HCEC 1CT (cell line): Measurements from ENCODE around the gene C12orf60.
"Not testable (repeated sequence)": the region's sequence is repeated elsewhere in the genome, so short reads cannot be mapped to it uniquely, and the experiment has no call there.

Experiments
- DNase-seq: peaks from one replicate; pipeline ENCODE4 v3.0.0-alpha.2; 2017

The C12orf60 gene, protein sequence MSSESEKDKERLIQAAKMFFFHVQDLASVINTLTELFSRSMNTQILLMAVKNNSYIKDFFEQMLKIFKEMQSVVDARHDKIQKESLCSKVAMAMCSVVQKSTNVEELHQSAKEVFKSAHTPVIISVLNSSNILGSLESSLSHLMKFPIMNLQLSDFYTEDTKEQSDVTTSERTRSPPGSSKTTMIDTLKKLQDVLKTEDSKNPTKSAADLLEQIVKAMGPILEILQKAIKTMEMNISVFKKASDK

DNA sequence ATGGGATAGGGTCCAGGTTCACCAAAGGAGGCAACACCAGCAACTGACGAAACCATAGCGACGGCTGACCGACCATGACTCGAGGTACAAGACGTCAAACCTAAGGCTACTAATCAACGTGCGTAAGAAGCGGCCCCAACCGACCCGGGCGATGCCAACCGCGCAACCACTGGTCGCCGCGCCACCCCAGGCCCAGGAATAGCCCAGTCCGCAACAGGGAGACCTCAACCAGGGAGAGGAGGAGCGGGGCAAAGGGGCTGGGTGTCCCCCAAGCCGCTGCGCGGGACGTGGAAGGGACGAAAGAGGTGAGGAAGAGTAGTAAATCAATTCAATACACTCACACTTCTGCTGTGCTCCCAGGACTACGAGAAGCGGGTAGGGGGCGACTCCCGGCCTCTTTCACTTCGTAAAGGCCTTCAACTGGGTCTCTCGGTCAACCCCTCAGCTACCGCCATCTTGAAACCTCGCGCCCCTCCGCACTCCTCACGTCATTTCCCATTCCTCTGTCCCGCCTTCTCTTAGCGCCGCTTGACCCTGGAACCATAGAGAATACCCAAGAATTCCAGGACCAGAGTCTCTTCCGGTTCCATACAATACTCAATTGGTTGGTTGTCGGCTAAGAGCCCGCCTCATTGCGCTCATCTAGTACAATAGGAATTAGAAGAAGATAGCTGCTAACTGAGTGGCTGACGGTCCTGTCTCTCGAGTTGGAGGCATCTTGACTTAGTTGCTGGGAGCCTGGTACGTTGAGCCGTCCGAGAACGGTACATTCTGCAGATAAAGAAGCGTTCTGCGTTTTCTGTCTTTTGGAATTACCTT is at the start of gene C12orf60, which contains the start of gene WBP11:
C12orf60 (plus strand) TSS at position 660 of the 819 bp plus-strand sequence. CDS start 19,266 bp downstream, outside the sequence.
WBP11 (minus strand) TSS at position 468 of the 819 bp plus-strand sequence. CDS start 2,095 bp downstream, outside the sequence.
- peak; percentile 99 for DNase-seq

DNA sequence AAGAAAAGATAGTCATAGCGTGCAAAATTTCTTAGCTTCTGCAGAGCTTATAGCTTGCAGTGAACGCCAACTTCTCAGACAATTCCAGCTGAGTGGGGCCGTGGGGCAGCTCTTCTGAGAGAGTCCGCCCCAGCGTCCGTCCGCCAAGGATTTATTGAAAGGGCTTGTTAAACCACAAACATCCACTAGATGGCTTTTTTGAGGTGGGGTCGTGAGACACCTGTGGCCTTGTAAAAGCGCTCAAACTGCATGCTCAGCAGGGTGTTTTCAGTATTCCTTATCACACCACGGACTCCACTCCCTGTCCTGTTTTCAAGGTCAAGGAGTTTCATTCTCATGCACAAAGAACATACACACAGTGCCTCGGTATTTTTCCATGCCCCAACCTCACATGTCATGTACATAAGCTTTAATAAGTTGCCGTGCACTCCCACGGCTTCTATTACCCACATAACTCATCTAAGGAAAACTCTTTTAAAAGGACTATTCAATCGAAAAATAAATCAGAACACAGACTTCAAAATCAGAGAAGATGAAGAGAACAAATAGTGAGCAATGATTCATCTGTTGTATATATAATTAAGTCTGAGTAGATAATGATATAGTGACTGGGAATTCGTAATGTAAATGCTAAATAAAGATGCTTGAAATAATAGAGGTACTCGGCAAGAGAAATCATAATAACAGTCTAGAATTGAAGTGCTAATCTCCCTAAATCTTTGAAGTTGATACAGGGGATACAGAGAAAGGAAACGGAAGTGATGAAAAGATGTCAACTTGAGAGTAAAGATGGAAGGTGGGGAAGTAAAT is 46.9 kb upstream of the C12orf60 start:
- DNase-seq, result no peak

DNA sequence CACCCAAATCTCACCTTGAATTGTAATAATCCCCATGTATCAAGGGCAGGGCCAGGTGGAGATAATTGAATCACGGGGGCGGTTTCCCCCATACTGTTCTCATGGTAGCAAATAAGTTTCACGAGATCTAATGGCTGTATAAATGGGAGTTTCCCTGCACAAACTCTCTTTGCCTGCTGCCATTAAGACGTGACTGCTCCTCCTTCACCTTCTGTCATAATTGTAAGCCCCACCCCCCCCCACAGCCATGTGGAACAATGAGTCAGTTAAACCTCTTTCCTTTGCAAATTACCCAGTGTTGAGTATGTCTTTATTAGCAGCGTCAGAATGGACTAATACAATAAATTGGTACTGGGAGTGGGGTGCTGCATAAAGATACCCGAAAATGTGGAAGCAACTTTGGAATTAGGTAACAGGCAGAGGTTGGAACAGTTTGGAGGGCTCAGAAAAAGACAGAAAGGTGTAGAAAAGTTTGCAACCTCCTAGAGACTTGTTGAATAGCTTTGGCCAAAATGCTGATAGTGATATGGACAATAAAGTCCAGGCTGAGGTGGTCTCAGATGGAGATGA is 43.7 kb upstream of the C12orf60 start:
- DNase-seq, result not testable (repeated sequence)

DNA sequence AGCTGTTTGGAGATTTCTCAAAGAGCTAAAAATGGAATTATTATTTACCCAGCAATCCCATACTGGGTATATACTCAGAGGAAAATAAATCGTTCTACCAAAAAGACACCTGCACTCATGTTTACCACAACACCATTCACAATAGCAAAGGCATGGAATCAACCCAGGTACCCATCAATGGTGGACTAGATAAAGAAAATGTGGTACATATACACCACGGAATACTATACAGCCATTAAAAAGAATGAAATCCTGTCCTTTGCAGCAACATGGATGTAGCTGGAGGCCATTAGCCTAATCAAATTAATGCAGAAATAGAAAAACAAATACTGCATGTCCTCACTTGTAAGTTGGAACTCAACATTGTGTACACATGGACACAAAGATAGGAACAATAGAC is 38.1 kb upstream of the C12orf60 start:
- no peak for DNase-seq

DNA sequence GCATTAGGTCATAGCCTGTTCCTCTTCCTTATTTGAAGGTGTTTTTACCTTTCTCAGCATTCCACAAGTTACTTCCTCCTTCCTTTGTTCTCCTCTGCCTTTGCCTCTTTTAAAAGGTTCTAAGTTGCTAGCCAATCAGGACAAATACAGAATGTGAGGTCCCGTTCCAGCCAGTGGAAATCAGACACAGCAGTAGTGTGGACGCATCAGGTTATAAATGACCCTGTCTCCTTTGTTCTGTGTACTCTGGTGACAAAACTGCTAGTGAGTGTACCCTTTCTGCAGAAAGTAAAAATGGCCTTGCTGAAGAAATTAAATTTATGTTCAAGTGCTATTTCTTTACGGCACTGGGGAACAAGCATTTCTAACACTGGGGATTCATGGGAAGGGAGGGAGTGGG is 37.5 kb upstream of the C12orf60 start:
- not testable (repeated sequence) for DNase-seq

DNA sequence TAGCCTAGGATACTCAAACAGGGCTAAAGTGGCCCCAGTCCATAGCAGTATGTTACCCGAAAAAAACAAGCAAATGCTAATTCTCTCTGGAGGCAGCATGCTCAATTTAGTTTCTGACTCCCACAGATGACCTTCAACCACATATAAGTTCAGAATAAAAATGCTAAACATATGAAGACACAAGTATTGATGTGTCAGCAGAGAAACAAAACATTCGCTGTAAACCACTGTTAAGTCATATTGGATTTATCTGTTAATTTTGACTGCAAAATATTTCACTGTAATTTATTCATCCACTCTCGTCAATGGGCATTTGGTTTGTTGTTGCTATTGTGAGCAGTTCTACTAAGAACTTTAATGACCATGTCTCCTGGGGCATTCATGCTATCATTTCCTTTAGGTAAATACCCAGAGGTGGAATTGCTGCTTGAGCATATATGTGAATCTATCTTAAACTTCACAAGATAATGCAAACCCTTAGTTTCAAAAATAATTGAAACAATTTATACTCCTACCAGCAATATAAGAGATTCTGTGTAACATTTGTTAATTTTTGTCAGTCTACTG is 36.7 kb upstream of the C12orf60 start:
- no peak for DNase-seq

DNA sequence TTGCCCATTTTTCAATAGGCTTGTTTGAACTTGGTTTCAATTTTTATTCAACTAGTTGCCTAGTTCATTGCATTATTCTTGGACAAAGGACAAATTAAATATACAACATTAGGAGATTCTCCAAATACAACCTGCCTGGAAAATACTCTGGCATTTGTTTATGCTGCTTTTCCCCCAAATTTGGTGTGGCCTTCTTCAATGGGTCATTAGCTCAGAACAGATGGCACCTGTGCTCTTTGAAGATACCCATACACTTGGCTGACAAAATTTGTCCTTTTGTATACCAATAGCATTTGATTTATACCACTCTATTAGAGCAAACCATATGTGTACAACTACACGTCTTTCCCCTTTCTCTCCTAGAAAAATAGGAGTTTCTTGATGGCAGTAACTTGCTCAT is 35.9 kb upstream of the C12orf60 start:
- DNase-seq, result no peak

DNA sequence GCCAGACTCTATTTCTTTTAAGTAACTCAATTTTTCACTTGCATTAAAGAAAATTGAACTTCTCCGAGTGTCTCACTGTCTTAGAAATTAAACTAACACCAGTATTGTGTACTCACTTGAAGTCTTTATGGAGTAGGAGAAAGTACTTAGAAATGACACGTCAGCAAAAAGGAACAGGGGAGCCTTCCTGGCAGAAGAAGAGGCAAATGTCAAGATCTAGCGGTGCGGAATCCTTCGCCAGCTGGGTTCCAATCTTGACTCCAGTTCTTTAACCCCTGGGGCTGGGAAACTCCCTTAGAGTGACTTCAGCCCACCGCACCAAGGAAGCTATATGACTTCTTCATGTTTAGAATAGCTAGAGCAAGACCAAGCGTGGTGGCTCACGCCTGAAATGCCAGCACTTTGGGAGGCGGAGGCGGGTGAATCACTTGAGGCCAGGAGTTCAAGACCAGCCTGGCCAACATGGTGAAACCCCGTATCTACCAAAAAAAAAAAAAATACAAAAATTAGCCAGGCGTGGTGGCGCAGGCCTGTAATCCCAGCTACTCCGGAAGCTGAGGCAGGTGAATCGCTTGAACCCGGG is 34.6 kb upstream of the C12orf60 start:
- DNase-seq, result no peak

DNA sequence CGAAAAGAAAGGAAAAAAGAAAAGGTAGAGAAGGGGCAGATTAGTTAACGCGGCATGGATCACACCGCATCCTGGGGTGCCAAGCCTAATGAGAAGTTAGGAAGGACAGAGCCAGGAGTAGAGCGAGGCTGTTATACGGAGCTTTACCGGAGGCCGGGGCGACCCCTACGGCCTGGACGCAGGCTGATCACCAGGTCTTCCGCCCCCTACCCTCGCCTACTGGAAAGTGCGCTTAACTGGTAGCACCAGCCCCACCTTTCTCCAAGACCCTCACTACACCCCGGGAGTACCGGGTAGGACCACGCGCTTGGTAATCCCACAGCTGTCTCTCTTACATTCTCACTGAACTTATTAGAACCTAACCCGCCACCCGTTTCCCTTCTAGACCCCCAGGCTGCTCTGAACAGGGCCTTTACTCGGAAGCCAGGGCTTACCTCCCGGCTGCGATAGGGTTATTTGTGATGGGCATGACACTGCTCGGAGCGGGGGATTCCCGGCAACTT is 34.0 kb upstream of the C12orf60 start:
- no peak for DNase-seq

DNA sequence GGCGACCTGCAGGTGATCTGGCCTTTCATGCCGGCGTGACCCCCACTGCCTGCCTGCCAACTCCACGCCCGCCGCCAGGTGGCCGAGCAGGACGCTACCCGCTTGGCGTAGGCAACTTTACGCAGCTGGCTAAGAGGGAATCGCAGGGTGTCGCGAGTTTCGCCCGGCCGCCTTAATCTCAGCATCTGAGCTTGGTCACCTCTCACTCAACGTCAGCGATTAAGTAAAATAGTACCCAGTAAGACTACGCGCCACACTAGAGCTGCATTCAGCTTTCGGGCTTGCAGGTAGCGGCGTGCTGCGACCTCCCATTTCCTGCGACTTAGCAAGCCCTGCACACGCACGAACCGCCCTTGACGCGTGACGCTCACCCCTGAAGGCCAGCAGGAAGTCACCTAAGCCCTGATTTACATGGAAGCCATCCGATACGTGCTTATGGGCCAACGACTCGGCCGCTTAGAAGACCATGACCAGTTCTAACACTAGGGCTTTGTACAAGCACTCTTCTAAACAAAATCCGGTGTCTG is 33.4 kb upstream of the C12orf60 start:
- peak; percentile 72 for DNase-seq

DNA sequence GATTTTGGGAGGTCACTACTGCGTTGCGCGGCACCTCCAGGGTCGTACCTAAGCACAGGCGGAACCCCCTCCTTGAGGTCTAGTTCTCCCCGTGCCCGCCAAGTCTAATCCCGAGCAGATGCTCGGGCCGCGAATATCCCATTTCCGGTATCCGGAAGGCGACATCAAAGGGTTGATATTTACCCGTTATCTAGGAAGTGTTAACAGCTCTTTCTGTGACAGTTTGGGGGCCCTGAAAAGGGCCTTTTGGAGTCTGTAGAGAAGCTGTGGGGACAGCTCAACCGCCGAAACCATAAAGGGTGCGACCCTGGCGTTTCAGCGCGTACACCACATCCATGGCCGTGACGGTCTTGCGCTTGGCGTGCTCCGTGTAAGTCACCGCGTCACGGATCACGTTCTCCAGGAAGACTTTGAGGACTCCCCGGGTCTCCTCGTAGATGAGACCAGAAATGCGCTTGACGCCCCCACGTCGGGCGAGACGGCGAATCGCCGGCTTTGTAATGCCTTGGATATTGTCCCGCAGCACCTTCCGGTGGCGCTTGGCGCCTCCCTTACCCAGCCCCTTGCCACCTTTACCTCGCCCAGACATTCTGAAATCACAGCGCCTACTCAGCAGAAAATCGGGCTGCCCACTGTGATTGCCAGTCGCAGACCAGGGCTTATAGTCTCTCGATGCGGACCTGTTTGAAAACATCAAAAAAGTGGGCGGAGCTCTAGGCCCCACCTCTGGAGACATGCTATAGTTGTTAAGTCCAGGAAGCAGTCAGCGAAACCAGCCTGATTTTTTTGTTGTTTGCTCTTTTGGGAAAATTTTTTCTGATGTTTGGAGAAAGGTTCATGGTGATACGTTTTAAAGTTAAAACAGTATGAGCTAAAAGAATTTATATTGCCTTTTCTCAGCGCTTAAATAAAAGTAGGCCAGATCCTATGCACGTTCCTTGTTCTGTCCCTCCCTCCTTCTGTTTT is 32.7 kb upstream of the C12orf60 start:
- peak; percentile 91 for DNase-seq

DNA sequence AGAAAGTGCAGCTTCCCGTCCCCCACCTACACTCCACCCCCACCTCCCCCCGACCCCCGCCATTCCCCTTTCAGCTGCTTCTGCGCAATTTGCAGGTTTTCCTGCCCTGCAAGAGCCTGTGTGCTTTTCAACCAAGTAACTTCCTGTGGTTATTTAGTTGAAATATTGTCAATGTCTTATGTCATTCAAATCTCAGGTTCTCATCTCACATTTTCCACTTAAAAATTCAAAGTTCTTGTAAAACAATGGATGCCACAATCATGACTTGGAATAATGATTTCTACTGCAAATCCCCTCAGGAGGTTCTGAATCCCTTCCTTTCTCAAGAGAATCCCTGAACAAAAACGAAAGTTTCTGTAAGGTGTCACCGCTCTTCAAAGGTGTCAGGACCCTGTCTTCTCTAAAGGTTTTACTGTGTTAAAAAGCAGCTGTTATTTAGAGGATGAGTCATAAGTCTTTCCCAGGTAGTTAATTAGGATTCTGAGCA is 31.8 kb upstream of the C12orf60 start:
- DNase-seq, result no peak

DNA sequence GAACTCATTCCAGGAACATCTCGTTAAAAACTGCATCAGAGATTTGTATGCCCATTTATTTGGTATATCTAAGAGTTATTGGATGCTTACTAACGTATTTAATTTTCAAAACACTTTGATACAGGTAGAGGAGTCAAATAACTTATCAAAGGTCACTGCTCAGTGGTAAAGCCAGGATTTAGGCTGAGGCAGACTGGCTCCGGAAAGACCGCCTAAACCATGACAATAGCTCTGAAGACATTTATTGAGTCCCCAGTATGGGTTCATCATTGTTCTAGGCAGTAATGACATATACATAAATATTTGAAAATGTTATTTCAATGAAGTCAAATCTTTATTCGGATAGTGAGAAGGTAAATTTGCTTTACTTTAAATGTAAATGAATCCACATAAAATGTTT is 30.5 kb upstream of the C12orf60 start:
- no peak for DNase-seq

DNA sequence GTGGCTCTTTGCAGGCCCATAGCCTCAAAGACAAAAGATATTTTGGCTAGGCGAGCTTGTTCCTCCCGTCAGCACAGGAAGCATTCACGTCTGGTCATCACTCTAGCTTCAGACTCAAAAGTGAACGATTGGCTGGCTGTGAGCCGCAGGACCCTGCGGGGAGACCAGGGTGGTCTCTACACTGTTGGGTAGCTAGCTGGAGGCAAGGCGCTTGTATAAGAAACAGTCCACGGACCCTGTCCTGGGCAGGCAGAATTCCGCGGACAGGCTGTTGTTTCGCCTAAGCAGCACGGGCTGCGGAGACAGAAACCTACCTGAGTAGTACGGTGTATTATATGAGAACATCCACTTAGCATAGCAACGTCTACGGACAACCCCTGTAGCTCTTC is 29.8 kb upstream of the C12orf60 start:
- DNase-seq, result no peak

DNA sequence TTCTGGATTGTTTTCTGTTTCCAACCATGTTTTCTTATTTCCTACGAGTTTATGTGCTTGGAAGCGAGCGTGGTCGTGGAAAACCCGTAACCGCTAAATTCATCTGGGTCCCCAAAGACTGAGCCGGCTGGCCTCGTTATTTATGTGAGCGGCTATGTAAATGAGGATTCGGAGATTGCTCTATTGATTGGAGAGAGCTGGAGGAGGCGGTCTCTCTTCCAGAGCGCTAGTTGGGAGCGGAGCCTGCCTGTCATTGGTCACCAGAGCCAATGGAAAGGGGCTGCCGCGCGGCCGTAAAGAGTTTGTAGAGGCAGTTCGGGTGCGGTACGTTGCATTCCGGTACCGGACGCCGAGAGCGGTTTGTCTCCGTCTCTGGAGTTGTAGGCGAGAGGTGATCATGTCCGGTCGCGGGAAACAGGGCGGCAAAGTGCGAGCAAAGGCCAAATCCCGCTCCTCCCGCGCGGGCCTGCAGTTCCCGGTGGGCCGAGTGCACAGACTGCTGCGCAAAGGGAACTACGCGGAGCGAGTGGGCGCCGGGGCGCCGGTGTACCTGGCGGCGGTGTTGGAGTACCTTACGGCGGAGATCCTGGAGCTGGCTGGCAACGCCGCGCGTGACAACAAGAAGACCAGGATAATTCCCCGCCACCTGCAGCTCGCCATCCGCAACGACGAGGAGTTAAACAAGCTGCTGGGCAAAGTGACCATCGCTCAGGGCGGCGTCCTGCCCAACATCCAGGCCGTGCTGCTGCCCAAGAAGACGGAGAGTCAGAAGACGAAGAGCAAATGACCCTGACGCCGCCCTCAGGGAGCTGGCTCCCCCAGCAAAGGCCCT is 29.2 kb upstream of the C12orf60 start:
- DNase-seq, result peak; percentile 92

DNA sequence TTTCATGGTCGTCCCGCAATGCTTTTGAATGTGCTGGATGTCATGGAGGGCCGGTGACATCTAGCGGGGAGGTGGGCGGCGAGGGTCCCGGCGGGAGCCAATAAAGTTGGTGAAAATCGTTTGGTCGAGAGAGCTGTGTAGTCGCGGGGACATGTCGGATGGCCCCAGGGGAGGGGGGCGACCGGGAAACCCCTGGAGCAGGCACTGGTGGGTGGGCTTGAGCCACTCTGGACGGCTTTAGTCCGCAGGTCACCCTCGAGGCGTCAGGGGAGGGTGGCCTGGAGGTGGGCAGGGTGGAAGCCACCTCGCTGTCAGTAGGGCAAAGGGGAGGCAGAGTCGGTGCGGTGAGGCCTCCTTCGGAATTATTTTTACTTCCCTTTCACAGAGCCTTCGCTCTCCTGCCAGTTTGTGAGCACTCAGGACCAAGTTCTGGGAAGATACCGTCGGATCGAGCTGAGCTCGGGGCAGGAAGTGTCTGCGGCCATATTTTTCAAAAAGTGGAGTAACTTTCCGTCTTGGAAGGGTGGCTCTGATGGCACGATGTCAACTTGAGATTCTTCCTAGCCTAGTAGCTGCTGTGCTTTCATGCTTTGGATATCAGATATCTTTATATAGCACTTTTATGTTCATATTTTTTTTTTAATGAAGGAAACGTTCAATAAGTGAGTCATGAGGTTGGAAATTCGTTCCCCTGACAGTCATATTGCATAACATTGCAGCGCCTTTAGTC is 28.4 kb upstream of the C12orf60 start:
- peak; percentile 70 for DNase-seq

DNA sequence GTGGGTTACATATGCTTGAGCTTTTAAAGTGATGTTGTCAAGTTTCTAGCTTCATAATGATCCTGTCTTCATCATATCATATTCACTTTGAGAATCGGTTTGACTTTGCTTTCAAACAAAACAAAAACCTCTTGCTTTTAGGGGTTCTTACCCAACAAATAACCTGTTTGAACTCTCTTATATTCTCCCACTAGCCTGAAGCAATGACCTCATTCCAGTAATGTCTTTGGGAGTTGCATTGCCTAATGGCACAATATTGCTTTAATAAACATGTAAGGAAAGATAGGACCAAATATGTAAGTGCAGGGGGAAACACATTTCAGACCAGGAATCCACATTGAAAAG is 27.9 kb upstream of the C12orf60 start:
- DNase-seq, result peak; percentile 56

DNA sequence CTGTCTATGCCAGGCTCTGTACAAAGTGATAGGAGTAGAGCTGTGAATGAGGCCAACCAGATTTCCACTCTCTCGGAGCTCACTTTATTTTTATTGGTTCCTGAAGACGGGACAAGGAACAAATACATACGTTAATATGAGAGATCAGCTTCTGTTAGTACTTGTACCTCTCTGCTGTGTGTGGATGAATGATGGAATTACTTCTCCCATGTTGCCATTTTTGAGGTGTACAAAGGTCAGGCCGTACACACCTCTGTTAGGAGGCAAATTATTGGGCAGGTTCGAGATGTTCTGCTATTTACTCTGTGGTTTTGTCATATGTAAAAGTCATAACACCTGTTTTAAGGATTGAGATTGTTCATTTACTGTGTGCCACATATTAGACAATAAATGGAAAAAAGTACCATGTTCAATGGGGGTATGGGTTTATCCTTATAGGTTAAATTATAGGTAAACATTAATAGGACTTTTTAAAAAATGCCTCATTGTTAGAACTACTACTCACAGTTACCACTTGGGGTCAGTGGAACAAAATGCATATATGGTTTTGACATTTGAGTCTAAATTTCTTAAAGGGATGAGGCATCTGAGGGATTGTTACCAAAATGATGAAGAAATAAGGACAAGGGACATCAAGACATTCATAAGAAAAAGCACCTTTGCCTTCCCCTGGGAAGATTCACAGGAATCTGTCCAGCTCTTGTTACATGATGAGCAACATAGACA is 27.1 kb upstream of the C12orf60 start:
- peak; percentile 38 for DNase-seq
